ENCODE measurements around the gene CCNQ.

GRCh38 chrX:153637121-153638040, 38.4 kb upstream of the CCNQ start:
- TF ChIP-seq CTCF (IDR thresholded peaks at IDR 0.05) (no peak), ZFX (IDR thresholded peaks at IDR 0.05; ENCODE audit: borderline replicate concordance) (no peak)
